HG03097 (cell line): Measurements from ENCODE around the gene RAB3B.
"Not testable (repeated sequence)": the region's sequence is repeated elsewhere in the genome, so short reads cannot be mapped to it uniquely, and the experiment has no call there.

Experiments
- ATAC-seq: cut with Tn5 transposase; IDR thresholded peaks from one replicate; pipeline ENCODE4 v1.9.1; 2021; ENCODE audit not compliant: unreplicated experiment, low FRiP score

The RAB3B gene

GRCh38 chr1:51989582-51990477 lies 670 bp downstream of the RAB3B start:
- ATAC-seq, result no peak

- no peak for ATAC-seq
Measured at GRCh38 chr1:51988254-51988653, 2.2 kb downstream of the RAB3B start.

- no peak for ATAC-seq
Measured at GRCh38 chr1:51986718-51987117, 3.8 kb downstream of the RAB3B start.

- no peak for ATAC-seq
Measured at GRCh38 chr1:51982161-51982560, 8.3 kb downstream of the RAB3B start.

GRCh38 chr1:51981555-51981954 lies 8.9 kb downstream of the RAB3B start:
- ATAC-seq, result no peak

DNA sequence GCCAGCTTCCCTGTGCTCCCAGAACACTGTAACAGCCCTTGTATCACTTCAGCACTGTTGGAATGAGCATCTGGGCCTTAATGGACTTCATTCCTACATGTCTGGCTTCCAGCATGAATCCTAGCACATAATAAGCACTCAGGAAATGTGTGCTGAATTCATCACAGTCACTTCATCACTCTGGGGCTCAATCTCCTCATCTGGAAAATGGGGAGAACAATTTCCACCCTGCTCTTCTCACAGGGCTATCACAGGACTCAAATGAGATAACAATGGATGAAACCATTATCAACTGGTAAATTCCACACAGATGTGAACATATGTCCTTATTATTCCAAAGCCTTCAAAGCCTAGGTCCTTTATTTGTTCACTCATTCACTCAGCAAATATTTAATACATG lies 12.4 kb downstream of the RAB3B start:
- ATAC-seq, result no peak

DNA sequence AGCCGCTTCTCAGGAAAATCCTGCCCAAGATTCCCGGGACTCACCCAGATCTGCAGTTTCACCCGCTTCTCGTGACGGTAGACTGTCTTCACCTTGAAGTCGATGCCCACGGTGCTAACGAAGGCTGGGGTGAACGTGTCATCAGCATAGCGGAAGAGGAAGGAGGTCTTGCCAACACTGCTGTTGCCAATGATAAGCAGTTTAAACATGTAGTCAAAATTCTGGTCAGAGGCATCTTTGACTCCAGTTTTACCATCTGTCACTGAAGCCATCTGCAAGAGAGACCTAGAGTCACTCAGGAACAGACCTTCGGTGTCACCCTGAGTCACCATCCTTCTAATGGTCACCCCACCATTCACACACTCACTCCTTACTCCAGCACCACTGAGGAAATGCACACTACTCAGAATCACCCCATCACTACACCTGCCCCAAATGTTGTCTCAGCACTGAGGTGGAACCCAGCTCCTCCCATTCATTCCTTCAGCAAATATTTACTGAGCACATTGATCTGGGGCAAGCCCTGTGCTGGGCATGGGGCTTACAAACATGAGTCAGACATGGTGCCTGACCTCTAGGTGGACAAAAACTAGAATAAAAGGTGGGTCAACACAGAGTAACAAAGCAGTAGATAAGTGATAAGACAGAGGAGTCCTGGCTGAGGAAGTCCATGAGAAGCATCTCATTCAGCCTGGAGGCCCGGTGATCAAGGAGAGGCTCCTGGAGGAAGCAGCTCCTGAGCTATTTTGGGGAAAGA lies 13.5 kb downstream of the RAB3B start:
- no peak for ATAC-seq

DNA sequence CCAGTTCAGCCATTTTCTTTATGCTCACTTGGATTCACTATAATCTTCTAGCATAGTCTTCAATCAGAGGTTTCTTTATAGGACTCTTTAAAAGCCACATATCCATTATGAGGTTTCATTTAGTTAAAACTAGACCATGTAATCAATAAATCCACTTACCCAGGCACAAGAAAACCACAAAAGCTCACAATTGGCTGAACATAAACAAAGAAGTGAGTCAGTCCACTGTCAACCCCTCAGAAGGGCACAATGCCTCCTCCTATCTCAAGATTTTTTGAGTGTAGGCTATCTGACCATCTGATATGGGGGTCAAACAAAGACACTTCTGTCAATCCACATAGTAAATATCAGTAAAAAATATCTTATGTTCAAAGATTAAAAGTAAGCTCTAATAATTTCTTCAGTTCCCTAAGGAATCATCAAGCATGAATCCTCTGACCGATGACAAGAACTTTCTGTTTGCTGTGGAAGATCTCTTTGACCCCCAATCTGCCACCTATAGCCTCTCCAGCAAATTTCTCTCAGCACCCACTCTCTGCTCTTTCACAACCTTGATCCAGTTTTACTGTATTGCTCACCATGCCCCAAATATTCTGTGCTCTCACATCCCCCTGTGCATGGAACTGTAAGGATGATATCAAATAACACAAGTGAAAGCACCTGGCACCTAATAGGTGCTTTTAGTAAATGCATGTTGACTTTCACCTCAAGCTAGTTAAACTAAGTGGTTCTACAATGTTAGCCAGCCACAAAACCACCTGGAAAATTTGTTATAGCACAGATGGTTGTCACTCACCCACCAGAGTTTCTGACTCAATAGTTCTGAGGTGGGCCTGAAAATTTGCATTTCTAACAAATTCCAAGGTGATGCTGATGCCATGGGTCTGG lies 16.7 kb downstream of the RAB3B start:
- ATAC-seq, result no peak

GRCh38 chr1:51969038-51969705 lies 21.3 kb downstream of the RAB3B start:
- ATAC-seq, result no peak

- ATAC-seq, result no peak
Measured at GRCh38 chr1:51968632-51969031, 21.9 kb downstream of the RAB3B start.

- not testable (repeated sequence) for ATAC-seq
Measured at GRCh38 chr1:51967213-51967791, 23.2 kb downstream of the RAB3B start.

GRCh38 chr1:51966559-51966958 lies 23.9 kb downstream of the RAB3B start:
- no peak for ATAC-seq

DNA sequence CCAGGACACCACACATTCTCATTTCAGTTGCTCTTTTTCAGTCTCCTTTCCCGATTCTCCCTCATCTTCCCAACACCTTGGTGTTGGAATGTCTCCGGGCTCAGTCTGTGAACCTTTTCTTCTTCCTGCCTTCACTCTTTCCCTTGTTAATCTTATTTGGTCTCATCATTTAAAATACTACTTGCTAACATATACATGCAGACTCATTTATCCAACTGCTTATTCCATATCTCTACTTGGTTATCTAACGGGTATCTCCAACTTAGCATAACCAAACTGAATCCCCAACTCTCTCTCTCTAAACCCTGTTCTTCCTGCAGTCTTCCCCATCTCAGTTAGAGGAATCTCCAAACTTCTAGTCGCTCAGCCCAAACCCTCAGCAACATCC lies 26.2 kb downstream of the RAB3B start:
- ATAC-seq, result no peak

DNA sequence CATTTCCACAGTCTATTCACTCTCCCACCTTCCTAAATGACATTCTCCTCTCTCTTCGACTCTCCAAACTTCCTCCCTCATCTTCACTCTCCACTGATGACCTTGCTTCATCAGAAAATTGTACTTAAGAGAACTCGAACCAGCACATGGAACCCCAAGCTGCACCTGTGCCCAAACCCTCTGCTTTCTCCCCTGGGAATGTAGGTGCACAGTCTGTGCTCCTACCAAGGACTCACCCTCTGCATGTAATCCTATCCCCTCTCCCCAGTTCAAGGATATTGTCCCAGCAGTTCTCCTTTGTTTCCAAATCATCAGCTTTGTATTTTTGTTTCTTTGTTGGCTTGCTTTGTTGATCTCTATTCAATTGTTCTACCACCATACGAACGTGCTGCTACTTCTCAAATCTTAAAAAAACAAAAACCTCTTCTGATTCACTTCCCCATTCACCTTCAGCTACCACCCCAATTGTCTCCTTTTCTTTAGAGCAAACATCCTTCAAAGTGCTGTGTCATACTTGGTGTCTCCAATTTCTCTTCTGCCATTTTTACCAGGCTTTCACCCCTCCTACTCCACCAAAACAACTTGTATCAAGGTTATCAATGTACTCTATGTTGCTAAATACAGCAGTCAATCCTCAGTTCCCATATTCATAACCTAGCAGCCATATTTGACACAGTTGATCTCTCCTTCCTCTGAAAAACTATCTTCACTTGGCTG lies 26.8 kb downstream of the RAB3B start:
- ATAC-seq, result no peak

DNA sequence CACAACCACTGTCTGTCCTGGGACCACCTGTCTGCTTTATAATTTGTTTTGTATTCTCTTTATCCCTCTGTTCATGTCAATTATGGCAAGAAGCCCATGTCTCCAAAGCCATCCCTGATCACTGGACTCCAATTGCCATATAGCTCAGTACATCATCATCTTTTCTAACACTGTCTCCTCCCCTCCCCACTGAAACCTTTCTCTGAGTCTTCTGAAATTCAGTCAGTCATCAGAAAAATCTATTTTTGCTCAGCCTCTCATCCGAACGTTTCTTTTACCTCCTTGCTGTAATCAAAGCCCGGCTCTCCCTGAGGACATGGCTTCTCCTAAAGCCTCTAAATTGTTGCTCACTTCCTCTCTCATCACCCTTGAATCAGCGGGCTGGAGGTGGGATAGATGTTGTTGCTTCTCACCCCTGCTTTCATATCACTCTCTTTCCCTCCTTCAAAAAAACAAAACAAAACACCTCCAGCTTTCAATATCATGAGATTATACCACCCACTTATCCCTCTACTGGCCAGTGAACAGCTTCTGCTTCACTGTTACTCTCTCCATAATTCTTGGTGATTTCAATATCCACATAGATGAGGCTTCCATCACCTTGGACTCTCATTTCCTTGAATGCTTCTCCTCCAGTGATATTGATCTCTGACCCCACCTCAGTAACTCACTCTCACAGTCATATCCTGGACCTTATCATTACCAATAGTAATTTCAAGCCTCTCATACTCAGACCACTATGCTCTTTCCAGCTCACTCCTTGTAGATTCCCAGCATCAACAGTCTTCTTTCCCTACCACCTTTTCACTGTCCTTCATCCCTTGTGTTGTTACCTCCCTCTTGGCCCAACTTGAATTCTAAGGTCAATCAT lies 27.8 kb downstream of the RAB3B start:
- ATAC-seq, result no peak

DNA sequence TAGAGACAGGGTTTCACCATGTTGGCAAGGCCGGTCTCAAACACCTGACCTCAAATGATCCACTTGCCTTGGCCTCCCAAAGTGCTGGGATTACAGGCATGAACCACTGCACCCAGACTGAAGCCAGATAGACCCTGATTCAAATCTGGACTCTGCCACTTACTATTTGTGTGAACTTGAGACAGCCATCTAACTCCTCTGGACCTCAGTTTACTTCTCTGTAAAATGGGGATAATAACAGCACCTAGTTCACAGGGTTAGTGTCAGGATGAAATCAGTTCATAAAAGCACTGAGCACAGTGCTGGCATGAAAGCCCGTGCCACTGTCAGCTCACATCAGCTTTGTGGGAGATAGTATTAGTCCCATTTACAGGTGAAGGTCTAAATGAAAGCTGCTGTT lies 28.5 kb downstream of the RAB3B start:
- ATAC-seq, result no peak

DNA sequence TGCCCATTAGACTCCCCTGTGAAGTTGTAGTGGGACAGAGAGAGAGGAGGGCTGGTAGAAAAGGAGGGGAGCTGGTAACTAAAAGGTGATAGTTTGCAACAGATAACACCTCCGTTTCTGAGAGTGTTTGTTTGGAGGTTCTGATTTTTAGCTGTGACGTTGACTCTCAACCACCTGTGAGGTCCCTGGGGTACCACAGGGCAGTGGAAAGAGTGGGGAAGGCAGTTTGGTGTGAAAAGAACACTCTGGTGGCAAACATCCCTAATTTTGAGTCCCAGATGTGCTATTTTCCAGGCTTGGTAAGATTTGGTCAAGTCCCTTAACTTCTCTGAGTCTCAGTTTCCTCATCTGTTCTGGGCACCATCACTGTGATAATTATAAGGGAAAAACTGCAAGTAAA lies 29.3 kb downstream of the RAB3B start:
- no peak for ATAC-seq

- ATAC-seq, result no peak
Measured at GRCh38 chr1:51960262-51960661, 30.2 kb downstream of the RAB3B start.
